UCSD-AML1 (cell line): Measurements from ENCODE around the gene ILKAP.
"Not testable (repeated sequence)": the region's sequence is repeated elsewhere in the genome, so short reads cannot be mapped to it uniquely, and the experiment has no call there.

Experiments used
- DNase-seq: peaks from one replicate; lab custom pipeline; 2025; ENCODE audit not compliant: unreplicated experiment; lab: John Stamatoyannopoulos, UW

Gene ILKAP

GRCh38 chr2:238202326-238203093 is 985 bp downstream of the ILKAP start:
- DNase-seq = no peak

GRCh38 chr2:238190445-238190844 is 13.1 kb downstream of the ILKAP start:
- no peak for DNase-seq

GRCh38 chr2:238187618-238188548 is 15.6 kb downstream of the ILKAP start:
- DNase-seq = no peak

GRCh38 chr2:238183821-238184220 is 19.7 kb downstream of the ILKAP start:
- no peak for DNase-seq

- DNase-seq = no peak
Measured at GRCh38 chr2:238182362-238182761, 21.1 kb downstream of the ILKAP start.

- DNase-seq = no peak
Measured at GRCh38 chr2:238180554-238180953, 22.9 kb downstream of the ILKAP start.

- no peak for DNase-seq
Measured at GRCh38 chr2:238176613-238177012, 26.9 kb downstream of the ILKAP start.

- no peak for DNase-seq
Measured at GRCh38 chr2:238174701-238175100, 28.8 kb downstream of the ILKAP start.

- DNase-seq = no peak
Measured at GRCh38 chr2:238174291-238174690, 29.2 kb downstream of the ILKAP start.

- no peak for DNase-seq
Measured at GRCh38 chr2:238173692-238174091, 29.8 kb downstream of the ILKAP start.

- DNase-seq = no peak
Measured at GRCh38 chr2:238172439-238172838, 31.1 kb downstream of the ILKAP start.

- no peak for DNase-seq
Measured at GRCh38 chr2:238171575-238172187, 31.8 kb downstream of the ILKAP start.

GRCh38 chr2:238171072-238171431 is 32.4 kb downstream of the ILKAP start:
- not testable (repeated sequence) for DNase-seq

GRCh38 chr2:238170386-238171071 is 33.0 kb downstream of the ILKAP start:
- DNase-seq = no peak

- DNase-seq = no peak
Measured at GRCh38 chr2:238169708-238170251, 33.7 kb downstream of the ILKAP start.

GRCh38 chr2:238169048-238169707 is 34.3 kb downstream of the ILKAP start:
- DNase-seq = no peak

- DNase-seq = no peak
Measured at GRCh38 chr2:238168196-238169047, 35.1 kb downstream of the ILKAP start.

- no peak for DNase-seq
Measured at GRCh38 chr2:238167761-238168160, 35.7 kb downstream of the ILKAP start.

GRCh38 chr2:238167344-238167715 is 36.2 kb downstream of the ILKAP start:
- no peak for DNase-seq
